Inflammatory macrophage treated with lipopolysaccharide for 1 hour (primary cell): ENCODE data around the gene NPAS3.

Experiments used
- DNase-seq, 2 donors: peaks; one replicate each; pipeline ENCODE4 v3.0.0-alpha.2; 2020 to 2022

The NPAS3 gene

DNA sequence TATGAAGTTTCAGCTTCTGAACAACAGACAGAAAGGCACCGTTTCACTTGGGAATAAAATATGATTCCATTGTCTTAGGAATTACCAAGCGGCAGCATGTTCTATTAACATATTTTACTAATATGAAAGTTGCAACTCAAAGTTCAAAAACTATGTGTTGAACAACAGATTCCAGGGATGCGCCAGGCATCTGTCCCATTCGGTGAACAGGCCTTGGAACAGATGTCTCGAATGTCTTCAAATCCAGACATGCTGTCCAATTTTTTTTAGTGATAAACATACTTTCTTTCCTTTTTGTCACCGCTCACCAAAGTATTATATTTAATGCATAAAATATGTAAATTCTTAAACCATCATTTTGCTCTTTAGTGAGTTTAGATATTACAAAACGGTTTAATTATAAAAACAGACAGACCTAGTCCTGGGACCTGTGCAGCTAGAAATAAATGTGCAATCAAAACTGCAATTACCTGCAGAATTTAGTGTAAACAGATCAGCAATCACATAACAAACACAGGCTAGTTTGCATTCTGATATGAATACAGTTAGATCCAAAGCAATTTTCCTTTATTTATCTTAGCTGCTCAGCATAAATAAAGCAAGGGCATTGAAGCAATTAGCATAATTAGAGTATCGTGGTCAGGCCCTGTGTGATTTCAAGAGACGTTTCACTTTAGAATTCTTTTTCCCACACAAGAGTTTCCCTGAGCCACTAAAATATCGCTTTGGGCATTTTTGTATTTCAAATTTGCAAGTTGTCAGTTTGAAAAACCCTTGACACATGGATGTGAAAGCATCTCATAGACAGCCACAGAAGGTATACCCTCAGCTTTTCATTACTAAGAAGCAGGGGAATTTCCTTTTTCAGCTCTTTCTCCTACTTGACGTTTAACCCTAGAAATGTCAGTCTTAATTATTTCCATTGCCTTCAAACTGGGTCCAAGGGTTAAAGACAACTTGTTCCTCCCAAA, 591.4 kb downstream of the NPAS3 start:
- DNase-seq = no peak

DNA sequence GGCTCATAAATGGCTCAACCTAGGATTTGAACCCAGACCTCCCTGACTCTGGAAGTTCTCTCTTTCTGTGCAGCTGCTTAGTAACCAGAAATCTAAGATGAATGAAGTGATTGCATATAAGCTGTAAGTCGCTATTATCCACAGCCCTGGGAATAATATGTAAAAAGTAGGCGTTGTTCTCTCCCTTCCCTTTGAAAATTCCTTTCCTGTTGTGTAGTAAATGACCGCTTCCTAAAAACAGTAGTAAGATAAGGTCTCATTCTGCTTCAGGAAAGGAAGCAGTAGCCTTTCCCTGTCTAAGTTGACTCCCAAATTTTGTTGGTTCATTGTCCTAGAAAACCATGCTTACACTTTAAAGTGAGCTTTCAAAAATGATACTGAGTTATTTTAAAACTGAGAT, 593.9 kb downstream of the NPAS3 start:
- no peak for DNase-seq

DNA sequence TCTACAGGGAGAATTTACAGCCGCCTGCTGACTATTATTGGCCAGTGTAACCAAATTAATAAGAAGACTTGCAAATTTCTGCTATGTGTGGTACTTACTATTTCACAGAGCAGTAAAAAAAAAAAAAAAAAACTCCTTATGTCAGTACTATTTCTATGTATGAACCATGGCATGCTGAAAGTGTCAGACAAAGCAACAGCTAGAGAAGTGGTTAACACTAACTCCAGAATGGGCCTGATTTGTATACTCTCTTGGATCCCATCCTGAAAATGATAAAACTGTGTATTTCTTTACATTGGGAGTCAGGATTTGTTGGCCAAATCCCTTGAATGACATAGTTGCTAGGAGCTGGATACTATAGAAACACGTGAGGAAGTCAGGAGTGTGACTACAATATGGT, 595.4 kb downstream of the NPAS3 start:
- no peak for DNase-seq

DNA sequence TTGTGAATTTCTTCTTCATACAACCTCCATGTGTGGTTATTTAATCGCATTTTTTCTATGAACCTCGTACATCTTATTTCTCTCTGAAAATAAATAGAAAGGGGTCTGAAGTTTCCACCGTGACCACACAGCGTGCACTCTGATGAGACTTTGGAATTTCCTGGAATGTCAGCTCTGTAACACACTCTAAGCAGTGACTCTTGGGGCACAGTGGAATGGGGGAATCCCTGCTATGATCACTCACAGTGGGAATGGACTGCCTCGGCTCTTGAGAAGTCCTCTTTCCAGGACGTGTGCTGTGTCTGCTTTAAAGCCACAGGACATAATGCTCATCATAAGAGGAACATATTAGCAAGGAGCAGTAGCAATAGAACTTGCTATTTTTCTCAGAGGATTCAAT, 596.0 kb downstream of the NPAS3 start:
- no peak for DNase-seq

DNA sequence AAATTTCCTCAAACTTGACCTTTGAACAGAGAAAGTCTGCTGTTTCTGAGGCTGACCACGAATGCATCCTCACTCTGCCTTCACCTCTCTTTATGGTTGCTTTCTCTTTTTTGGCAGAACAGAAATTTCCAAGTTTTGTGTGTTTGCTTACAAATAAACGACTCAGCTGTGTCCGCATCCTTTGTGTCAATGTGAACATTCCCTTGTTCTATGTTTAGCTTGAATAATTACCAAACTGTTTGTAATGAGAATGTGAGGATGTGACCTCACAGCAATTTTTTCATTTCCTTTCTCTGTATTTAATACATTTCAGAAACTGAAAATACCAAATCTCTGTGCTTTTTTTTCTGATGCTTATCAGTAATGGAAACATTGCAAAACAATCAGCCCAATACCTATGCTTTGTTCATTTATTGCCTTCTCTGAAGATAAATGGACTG, 601.3 kb downstream of the NPAS3 start:
- no peak for DNase-seq

DNA sequence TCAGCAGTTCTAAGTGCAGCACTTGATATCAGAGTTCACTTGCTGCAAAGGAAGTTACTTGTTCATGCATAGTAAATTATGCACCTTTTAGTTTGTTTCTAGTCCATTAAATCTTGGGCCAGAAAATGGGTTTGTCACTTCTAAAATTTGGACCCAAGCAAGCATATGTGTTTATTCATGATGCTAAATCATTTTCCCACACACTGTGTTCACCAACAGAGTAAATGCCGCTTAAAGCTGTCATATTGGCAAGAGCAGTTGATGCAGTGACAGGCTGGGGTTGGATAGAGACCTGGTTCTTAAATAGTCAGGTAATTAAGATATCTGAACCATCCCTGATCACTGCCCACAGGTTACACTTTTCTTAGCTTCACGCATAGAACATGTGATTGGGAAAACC, 602.5 kb downstream of the NPAS3 start:
- DNase-seq = no peak

DNA sequence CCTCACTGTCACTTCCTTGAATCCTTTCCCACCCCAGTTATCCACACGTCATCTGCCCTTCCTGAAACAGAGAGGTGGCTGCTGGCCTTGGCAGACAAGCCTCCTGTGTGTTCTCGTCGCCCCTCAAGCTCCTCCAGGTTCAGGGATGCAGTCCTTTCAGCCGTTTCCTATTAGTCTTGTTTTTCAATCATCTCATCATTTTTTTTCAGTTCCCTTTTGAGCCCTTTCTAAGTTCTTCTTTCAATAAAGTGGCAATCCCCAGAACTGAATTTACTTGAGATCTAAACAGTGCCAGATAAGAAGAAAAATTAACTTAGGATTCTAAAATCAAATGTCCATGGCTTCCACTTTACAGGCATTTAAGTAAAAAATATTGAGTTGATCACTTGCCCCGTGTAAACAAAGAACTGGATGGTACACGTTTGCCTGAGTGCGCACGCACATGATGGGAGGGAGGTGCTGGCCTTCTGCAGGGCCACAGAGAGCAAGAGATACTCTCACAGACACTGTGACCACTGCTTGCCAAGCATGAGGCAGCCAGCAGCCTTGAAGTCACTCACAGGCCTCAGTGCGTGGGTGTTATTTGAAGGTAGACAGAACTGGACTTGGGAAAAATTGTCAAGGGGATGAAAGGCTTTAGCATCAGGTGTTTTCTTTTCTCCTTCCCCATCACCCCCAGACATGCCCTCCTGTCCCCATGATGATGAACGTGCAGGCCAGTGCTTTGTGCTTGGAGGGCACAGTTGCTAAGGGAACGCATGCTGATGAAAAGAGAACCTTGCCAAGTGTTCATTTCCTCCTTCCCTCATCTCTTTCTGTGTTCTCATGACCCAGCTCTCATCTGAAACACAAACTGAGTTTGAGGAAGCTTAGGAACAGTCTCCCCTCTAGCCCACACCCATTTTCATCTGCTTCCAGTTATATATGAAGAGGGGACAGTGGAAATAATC, 603.9 kb downstream of the NPAS3 start:
- DNase-seq = no peak

DNA sequence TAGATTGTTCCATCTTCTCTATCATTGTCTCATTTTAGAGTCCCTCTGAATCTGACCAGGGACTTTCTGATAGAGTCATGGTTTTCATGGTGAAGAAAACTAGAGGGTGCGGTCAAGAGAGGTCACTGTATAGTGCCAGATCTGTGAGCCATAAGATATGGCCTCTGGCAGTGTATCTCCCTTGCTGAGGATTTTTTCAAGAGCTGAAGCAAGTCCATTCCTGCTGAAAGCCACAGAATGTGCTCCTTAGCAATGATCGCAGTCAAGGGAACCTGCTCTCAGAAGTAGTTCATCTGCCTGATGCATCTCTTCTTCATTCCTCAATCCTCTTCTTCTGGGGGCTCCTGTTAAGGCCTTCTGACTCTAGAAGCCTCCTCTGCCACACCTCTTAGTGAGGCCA, 607.0 kb downstream of the NPAS3 start:
- DNase-seq = no peak

DNA sequence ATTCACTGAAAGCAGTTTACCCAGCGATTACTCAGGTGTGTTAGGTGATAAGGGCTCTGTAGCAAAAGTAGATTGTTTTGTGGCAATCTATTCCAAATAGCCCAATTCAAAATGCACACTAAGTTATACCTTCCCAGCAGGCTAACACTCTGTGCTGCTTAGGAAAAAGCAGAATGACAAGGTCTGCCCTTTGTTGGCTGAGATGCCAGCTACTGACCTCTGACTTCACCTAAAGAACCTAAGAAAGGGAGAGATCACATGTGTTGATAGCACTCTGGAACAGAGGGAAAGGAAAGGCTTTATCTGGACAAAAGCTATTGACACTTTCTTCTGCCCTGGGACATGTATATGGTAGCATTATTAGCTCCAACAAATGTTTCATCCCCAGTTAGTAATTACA, 609.9 kb downstream of the NPAS3 start:
- no peak for DNase-seq

DNA sequence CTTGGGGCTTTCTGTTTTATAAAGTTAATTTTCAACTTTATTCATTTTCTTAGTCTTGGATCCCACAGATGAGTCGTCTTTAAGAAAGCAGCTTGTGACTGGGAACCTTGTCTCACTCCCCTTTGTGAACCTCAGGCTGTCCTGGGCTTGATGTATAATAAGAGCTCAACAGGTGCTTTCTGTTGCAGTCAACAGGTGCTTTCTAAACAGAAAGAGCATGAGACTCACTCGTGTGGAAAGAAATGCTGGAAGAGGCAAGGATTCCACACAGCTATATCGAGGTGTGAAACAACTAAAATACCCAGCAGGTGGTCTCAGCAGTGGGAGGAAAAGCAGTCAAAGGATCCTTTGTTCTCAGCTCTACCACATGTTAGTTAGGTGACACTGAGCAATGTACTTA, 613.3 kb downstream of the NPAS3 start:
- no peak for DNase-seq

DNA sequence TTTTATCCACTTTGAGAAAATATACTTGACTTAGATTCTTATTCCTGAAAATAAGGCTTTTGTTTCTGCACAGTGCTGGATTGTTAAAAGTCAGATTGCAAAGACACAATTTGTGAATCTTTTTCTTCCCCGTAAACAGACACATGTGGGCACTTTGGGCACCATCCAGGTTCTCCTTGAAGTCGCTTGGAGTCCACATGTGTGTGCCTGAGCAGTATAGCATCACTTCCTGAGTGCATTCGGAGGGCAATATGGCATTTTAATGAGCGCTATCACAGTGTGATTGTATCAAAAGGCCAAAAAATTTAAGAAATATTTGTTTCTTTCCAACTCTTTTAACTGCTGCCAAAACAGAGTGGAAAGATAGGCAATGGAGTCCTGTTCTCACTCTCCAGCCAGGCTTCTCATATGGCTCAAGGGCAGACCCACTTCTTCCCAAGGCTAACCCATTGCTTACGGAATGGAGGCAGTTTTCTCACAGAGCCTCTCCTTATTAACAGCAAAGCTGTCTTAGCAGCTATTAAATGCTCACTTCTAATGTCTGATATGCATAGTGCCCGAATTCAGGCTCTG, 615.1 kb downstream of the NPAS3 start:
- no peak for DNase-seq

DNA sequence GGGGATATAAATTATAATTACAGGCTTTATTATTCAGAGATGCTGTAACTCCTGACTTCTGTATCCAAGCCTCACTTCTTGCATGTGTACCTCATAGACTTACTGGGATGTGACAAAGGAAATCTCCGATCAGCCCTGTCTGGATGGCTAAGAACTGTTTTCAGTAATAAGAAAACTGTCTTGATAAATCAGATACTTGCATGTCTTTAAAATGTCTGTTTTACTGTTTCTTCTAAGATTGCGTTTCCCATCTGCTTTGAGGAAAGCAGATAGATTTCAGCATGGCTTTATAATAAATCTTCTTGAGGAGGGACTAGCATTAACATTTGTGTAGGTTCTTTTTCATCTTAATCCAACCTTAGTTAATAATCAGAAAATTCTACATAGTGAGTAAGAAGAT, 616.3 kb downstream of the NPAS3 start:
- no peak for DNase-seq

DNA sequence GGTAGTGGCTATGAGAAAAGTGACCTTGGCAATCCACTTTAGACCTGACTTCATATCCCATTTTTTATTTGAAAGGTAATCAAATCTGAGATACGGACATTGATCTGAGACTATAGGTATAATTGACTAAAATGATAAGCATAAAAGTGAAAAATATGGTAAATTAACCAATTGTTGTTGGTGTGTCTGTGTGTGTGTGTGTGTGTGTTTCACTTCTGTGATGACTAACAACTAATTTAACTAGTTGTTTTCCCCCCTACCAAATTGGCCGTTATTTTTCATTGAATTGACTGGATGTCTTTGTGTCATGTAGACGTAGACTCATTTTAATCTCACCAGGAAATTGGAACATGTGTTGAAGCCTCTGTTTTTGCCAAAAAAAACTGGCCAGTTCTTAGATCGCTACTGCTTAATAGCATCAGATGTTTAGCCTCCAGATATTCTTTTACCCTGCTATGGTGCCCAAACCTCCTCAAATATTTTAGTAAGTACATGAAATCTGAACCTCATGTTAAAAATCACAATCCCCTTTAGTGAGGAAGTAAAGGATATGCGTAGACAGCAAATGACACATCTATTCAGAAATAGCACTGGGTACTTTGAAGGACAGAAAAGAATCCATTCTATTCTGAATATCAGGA, 617.2 kb downstream of the NPAS3 start:
- DNase-seq = no peak

DNA sequence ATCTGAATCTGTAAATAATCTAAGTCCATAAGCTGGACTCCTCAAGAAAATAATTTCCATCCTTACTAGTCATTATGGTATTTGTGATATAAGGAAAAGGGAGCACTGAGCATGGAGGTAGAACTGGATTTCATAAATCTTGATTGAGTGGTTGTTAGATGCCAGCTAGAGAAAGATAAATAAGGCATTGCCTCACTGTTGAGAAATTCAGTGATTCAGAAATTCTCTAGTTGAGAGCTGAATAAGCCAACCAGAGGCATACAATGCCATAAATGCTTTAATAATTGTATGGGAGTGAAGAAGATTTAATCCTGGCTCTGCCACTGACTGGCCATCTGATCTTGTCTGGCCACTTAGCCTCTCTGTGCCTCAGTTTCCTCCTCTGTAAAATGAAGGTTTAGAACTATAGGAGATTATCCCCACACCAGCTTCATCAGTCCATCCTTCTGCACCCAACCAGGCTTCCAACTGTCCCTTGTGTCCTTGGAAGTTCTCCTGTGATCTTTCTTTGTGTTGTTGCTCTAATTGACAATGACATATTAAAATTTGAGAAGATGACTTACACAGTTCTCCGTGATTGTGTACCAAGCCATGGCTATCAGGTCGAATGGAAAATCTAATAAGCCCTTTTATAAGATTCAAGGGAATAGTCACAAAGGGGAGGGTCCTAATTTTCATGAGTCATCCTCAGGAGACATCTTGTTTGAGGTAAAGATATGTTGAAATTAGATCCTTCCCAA, 617.9 kb downstream of the NPAS3 start:
- DNase-seq = no peak

DNA sequence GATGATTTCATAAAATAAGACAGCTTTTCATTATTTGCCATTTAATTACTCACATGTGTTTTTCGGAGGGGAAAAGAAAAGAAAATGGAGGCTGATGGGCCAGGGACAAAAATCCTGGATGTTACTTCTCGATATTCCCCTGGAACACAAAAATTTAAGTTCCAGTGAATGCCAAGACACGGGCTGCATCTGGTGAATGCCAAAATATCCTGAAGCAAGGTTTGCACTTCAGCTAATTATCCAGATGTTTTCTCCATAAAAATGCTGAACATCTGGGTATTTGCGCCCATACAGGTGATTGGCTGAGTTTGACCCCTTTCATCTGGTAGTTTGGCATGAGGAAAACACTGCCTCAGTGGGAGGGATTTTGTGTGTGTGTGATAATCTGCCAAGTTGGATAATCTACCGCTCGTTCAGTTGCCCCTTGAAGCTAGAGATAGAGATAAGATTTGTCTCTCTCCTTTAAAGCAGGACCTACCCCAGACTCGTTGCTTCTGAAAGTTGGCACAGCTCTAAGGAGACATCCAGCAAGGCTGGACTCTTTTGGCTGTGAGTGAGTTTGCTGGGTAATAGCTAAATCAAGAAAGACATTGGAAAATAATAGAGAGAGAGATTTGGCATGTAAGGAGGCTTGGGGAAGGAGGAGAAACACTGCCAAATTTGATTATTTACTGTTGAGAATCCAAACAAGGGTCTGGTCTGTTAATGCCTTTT, 622.2 kb downstream of the NPAS3 start:
- no peak for DNase-seq

DNA sequence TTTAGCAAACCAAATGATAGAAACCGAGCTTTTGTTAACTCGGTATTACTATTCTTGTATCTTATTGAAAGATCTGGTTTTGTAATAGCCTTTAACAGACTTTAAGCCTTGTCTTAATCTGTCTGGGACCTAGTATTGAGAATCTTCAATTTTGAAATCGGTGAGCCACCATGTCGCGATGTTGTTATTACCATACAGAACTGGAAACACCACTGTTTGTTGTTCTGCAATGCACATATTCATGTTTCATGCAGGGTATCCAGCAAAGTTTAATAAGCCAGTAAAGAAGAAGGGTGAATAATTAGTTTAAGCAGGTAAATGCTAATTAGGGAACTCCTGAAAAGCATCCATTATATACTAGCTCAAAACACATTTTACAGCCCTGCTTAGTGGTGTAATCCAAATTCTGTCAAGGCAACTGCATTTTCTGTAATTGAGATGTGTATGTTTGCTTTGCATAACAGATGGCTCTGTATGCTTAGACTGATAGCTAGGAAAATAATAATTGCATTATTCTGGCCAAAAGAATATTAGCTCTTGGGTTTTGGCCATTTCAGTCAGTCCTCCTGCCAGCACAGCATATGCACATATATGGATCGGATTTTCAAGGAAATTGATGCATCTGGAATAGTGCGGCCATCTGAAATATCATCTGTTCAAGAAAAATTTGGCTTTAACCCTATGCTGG, 623.0 kb downstream of the NPAS3 start:
- DNase-seq = no peak

DNA sequence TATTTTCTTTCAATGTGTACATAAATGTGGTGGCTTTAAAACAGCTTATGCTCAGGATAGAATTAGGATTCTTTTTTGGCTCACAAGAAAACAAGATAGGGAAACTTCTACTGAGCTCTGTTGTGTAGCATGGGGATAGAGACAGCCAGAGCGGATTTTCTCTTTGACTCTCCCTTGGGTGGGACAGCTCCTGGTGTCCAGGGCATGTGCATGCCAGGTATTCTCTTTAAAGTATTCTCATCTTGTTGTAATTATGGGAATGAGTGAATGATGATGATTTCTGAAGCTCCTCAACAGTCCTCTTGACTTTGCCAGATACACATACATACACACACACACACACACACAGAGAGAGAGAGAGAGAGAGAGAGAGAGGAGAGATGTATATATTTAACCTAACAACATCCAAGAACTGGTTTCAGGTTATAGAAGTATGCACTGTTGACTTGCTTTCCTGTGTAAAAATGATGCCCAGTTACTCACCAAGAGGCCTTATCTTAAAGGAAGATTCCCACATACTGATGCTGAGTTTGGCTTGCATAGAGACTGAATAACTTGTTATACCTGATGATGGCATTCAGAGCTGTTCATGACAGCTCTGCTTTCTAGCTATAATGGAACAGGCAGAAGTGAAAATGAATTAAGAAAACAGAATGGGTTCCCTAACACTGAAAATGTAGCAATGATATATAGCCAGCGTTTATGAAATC, 624.7 kb downstream of the NPAS3 start:
- no peak for DNase-seq

DNA sequence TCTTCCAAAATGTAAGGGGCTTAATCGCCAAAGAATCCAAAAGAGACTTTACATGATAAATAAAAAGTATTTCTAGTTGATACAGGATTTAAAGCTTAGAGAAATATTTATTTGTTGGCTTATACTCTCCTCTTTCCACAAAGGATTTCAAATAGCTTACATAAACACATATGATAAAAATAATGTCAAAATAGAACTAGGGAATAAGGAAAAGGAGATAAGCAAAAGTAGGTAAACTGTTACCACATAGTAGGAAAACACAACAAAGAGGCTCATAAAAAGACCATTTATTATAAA, 625.2 kb downstream of the NPAS3 start:
- DNase-seq = no peak

DNA sequence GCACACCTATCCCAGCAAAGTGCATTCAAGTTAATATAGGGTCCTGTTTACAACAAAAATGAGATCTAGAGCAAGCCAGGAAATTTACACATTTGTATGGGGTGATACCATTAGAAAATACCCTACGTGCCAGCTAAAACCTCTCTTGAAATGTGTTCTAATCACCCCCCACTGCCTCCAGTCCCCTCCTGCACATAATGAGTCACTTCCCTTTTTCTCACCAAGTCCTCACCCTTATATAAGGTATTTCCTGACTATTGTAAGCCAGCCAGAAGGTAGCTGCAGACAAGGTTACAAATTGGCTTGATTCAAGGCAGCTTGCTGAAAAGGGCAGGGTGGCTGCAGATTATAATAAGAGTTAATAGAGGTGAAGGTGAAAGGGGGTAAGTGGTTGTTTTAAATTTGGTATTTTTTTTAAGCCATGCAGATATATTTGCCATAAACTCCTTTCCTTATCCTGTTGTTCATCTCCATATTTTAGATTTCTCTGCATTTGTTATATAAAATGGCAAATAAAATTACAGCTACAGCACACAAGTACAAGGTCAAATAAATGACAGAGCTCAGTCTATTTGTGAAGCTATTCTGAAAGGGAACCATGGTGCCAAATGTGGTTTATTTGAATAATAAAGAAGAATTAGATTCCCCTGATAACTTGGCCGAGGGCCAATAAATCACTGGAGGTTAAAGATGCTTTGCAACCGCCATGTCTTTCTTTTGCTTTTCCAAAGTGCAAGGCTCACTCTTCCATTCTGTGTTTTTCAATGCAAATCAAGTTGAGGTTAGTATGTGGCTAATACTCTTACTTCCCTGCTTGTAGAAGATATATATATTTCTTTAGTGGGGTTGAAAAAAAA, 626.3 kb downstream of the NPAS3 start:
- peak in 1 of 2 donors; percentile 8 for DNase-seq
